Central memory CD4-positive, alpha-beta T cell (primary cell): Measurements from ENCODE around the gene DEFB108B.
"Not testable (repeated sequence)": the region's sequence is repeated elsewhere in the genome, so short reads cannot be mapped to it uniquely, and the experiment has no call there.

Experiments
- DNase-seq: peaks from one replicate; pipeline ENCODE4 v3.0.0; 2022

DEFB108B gene

GRCh38 chr11:71821539-71821938, 11.5 kb upstream of the DEFB108B start:
- DNase-seq = not testable (repeated sequence)

- not testable (repeated sequence) for DNase-seq
Measured at GRCh38 chr11:71829247-71829646, 3.8 kb upstream of the DEFB108B start.

GRCh38 chr11:71829686-71830085, 3.3 kb upstream of the DEFB108B start:
- DNase-seq = not testable (repeated sequence)

- DNase-seq = not testable (repeated sequence)
Measured at GRCh38 chr11:71842720-71843119, 9.7 kb downstream of the DEFB108B start.

GRCh38 chr11:71843355-71843754, 10.4 kb downstream of the DEFB108B start:
- DNase-seq = not testable (repeated sequence)

GRCh38 chr11:71843858-71844257, 10.9 kb downstream of the DEFB108B start:
- no peak for DNase-seq

- not testable (repeated sequence) for DNase-seq
Measured at GRCh38 chr11:71853895-71854294, 20.9 kb downstream of the DEFB108B start.

- not testable (repeated sequence) for DNase-seq
Measured at GRCh38 chr11:71855880-71856279, 22.9 kb downstream of the DEFB108B start.

- DNase-seq = not testable (repeated sequence)
Measured at GRCh38 chr11:71860835-71861234, 27.8 kb downstream of the DEFB108B start.

- DNase-seq = peak; percentile 2
Measured at GRCh38 chr11:71863978-71864627, 31.1 kb downstream of the DEFB108B start.

- DNase-seq = not testable (repeated sequence)
Measured at GRCh38 chr11:71867209-71867608, 34.2 kb downstream of the DEFB108B start.

- DNase-seq = not testable (repeated sequence)
Measured at GRCh38 chr11:71869931-71870330, 36.9 kb downstream of the DEFB108B start.

GRCh38 chr11:71870661-71871060, 37.7 kb downstream of the DEFB108B start:
- not testable (repeated sequence) for DNase-seq

GRCh38 chr11:71876262-71876661, 43.3 kb downstream of the DEFB108B start:
- DNase-seq = not testable (repeated sequence)

- not testable (repeated sequence) for DNase-seq
Measured at GRCh38 chr11:71878059-71878458, 45.1 kb downstream of the DEFB108B start, which contains the start of gene DEFB131B. DEFB131B (plus strand) TSS chr11:71878453; CDS start chr11:71878453, 0 bp downstream.

- DNase-seq = not testable (repeated sequence)
Measured at GRCh38 chr11:71885806-71886205, 52.8 kb downstream of the DEFB108B start.
